ENCODE measurements around the gene UNC5C.
A peak's percentile ranks its signal among the peaks of the same experiment; 100 is the strongest.

DNA sequence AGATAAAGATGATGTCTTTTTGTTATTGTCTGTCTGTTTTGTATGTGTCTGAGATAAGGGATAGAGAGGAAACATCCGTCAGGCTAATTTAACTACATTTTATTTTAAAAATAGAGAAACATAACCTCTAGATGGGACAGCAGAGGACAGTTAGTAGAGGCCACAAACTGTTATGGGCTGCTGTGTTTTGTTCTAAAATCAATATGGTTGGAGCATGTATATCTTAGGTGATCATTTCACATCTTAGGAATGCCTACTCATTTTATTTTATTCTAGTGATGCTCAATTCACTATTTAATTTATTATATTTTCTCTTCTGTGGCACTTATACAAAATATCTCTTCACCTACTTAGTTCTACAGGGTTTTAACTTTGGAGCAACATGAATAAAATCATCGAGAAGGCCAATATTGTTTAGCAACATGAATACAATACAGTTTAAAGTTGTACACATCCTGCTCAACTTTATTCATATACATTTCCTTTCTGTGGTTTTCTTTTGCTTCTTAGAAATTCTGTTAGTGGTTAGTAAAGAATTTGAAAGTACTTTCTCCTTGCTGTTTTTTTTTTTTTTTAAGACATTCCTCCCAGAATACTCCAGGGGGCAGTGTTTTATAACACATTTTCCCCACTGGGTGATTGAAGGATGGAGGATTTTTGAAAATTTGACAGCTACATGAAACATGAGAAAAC lies 392.9 kb downstream of the UNC5C start:
- TF ChIP-seq, protein P1, sequence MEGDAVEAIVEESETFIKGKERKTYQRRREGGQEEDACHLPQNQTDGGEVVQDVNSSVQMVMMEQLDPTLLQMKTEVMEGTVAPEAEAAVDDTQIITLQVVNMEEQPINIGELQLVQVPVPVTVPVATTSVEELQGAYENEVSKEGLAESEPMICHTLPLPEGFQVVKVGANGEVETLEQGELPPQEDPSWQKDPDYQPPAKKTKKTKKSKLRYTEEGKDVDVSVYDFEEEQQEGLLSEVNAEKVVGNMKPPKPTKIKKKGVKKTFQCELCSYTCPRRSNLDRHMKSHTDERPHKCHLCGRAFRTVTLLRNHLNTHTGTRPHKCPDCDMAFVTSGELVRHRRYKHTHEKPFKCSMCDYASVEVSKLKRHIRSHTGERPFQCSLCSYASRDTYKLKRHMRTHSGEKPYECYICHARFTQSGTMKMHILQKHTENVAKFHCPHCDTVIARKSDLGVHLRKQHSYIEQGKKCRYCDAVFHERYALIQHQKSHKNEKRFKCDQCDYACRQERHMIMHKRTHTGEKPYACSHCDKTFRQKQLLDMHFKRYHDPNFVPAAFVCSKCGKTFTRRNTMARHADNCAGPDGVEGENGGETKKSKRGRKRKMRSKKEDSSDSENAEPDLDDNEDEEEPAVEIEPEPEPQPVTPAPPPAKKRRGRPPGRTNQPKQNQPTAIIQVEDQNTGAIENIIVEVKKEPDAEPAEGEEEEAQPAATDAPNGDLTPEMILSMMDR (conservative IDR thresholded peaks at IDR 0.05; ENCODE audit: low read depth, low read length): peak; percentile 62
- TF ChIP-seq EZH2 (IDR thresholded peaks at IDR 0.05; ENCODE audit: borderline replicate concordance, low read depth, low read length, poor library complexity, severe bottlenecking): no peak
